NB4 (cell line): ENCODE results near the gene MYADM.
A peak's percentile ranks its signal among the peaks of the same experiment; 100 is the strongest.

Source experiments
- DNase-seq: peaks from one replicate; pipeline ENCODE4 v3.0.0; 2010; ENCODE audit warnings: low read depth
- H3K4me3 ChIP-seq: one replicate; pipeline ENCODE4 v1.5.1; 2011; ENCODE audit warnings: mild to moderate bottlenecking, low read depth, low read length, moderate library complexity
- CTCF ChIP-seq: IDR thresholded peaks from one replicate; pipeline ENCODE4 v1.5.1; 2012; ENCODE audit warnings: low read depth, low read length
- MAX ChIP-seq: IDR thresholded peaks from 2 replicates; pipeline ENCODE4 v1.6.1; 2011; ENCODE audit warnings: low read depth, low read length
- MYC ChIP-seq: IDR thresholded peaks from 2 replicates; pipeline ENCODE4 v1.6.1; 2011; ENCODE audit warnings: low read depth, low read length
- POLR2A ChIP-seq: IDR thresholded peaks from 2 replicates; pipeline ENCODE4 v1.6.1; 2011; ENCODE audit warnings: mild to moderate bottlenecking; ENCODE audit not compliant: insufficient read length; ENCODE audit errors: extremely low read depth

MYADM gene

DNA sequence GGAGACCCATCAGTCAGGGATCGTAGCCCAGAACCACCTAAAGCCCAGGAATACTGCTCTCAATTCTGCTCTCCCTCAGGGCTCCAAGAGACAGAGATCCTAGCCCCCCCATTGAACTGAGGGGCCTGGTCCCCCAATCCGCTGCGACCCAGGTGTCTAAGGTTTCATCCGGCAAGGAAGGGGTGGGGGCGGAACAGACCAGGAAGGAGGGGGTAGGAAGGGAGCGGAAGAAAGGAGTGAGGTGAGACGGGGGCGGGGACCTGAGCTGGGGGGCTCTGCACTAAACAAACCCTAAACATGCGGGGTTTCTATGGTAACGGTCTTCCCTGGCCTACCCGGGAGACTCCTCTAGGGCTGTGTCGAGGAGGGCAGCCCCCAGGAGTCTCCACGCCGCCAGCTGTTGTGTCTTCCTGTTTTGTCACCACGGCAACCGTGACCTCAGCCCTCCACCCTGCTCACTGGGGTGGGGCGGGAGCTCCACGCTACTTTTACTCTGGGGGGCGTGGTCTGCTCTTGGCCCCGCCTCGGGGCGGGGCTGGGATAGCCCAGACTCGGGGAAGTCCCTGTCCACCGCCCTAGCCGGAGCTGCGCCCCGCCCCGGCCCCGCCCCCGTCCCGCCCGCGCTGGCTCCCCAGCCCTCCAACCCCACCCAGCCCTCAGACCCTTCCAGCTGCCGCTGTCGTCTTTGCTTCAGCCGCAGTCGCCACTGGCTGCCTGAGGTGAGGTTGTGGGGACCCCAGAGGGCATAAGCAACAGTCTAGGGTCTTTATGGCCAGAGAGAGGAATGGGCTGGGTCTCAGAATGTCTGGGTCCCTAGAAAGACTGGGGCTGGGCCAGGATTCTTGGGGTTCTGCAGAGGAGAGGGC lies at the start of gene MYADM:
Gene MYADM (plus strand): TSS at position 659 of the 866 bp plus-strand sequence. CDS start 5,647 bp downstream, outside the sequence.
- H3K4me3 ChIP-seq: peak within 1 kb of the TSS; percentile 74
- peak; percentile 94 for DNase-seq

GRCh38 chr19:53818756-53819155 lies 48.9 kb upstream of the MYADM start:
- H3K4me3 ChIP-seq: no peak overlapping the region
- DNase-seq: peak; percentile 44
- TF ChIP-seq POLR2A (no peak), MYC (no peak), CTCF (no peak), MAX (no peak)

More for the DNA sequence above, at the start of gene MYADM:
- peak; percentile 70 for TF ChIP-seq MAX
- no peak for TF ChIP-seq CTCF
- TF ChIP-seq POLR2A: peak; percentile 71
- peak; percentile 62; the same call in 1 of the 2 replicates for TF ChIP-seq MYC

GRCh38 chr19:53819861-53820260 lies 47.8 kb upstream of the MYADM start:
- H3K4me3 ChIP-seq: no peak overlapping the region
- DNase-seq: peak; percentile 25
- TF ChIP-seq MAX (no peak), POLR2A (no peak), CTCF (no peak), MYC (no peak)

GRCh38 chr19:53823380-53824120 lies 44.1 kb upstream of the MYADM start:
- peak; percentile 40 for DNase-seq
- peak overlapping the region; percentile 18 for H3K4me3 ChIP-seq
- TF ChIP-seq POLR2A: no peak
- no peak for TF ChIP-seq CTCF
- TF ChIP-seq MYC: no peak
- no peak for TF ChIP-seq MAX

DNA sequence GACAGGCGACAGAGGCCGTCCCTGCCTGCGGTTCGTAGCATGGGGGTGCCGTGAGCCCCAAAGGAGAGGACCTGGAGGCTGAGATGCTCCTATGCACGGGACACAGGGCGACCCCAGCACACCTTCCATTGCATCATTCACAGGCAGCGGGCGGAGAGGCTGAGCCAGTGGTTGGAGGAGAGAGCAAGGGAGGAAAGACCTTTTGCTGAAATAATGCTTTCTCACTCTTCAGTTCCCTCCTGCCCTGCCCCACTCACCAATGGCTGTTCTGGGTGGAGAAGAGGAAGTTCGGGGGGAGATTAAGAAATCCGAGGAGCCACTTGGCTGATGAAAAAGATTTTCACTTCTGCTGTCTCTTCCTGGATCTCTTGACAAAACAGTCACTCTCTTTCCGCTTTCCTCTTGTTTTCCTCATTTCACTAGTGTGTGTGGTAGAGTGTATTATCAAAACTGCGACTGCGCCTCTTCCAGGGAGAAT lies 43.5 kb upstream of the MYADM start, which contains the start of gene NLRP12:
Gene NLRP12 (minus strand): TSS at position 181 of the 478 bp plus-strand sequence. CDS start 140 bp downstream, at position 41.
- peak; percentile 93 for DNase-seq
- no peak for TF ChIP-seq MYC
- no peak for TF ChIP-seq POLR2A
- TF ChIP-seq MAX: no peak
- TF ChIP-seq CTCF: no peak
- H3K4me3 ChIP-seq: peak within 1 kb of the TSS; percentile 18
